Measurements from ENCODE around the gene UBL7. TPM values are rescaled to one million over a fixed set of nuclear protein-coding genes. Genes with fewer than 3 reads are reported as not detected.
A peak's percentile ranks its signal among the peaks of the same experiment; 100 is the strongest.

UBL7 gene
- total and polyA plus RNA-seq, 3 experiments from 2014 or later, result 64.9 to 101 (median 67.7) TPM

DNA sequence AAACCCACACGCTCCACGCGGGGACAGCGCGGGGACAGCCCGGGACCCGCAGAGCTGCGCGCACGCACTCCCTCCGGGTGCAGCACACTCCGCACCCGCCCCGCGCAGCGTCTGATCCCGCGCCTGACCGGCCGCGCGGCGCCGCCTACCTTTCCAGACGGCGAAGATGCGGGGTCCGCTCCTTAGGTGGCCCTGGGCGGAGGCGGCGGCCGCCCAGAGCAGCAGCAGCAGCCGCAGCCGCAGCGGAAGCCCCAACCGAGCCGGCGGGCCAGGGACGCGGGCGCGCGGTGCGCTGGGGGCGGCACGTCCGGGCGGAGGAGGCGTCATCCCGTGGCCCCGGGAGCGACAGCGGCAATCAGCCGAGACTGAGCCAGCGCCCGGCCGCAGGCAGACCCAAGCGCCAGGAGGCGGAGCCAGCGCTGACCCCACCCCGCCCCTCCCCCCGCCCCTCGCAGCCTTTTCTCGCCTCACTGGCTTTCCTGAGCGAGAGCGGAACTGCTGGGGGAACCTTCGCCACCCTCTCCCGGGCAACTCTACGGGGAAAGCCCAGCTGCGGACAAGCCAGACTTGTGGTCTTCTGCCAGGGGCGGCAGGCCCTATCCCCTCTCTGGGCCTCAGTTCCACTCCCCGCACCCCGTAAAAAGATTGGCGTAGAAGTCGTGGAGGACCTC is 27.2 kb downstream of the UBL7 start, which contains the start of gene SEMA7A:
SEMA7A (minus strand) TSS at position 367 of the 671 bp plus-strand sequence; CDS start at position 327, 40 bp downstream.
- DNase-seq, result peak; percentile 60 to 86 (median 74)
- Mint-ChIP-seq H3K36me3 (no peaks in the 10 kb centered on the region), H3K27ac (peak within 1 kb of the TSS; percentile 84 to 98 (median 91)), H3K9me3 (no peaks in the 10 kb centered on the region), H3K4me1 (peaks cover 48 to 63% (median 51%) of the 10 kb centered on the region in 3 donors), H3K4me3 (peak within 1 kb of the TSS; percentile 84 to 93 (median 87)), H3K27me3 (peaks cover 0 to 1% of the 10 kb centered on the region in 2 donors)
- ChIA-PET POLR2A (interaction anchor here (0.6 to 2.4 kb wide), 5 partner anchors 27 to 51 kb away, joined by 3 to 5 read pairs (median 3); no protein-coding TSS in a partner anchor), CTCF (interaction anchor here (0.8 to 8.1 kb wide), 4 partner anchors 34 to 59 kb away, joined by 3 to 72 read pairs (median 4); no protein-coding TSS in a partner anchor)
- H3K27me3 ChIP-seq (ENCODE audit: insufficient read depth, low read length, poor library complexity, severe bottlenecking), result no peaks in the 10 kb centered on the region
- peak within 1 kb of the TSS; percentile 58 for H3K4me3 ChIP-seq (ENCODE audit: low read length)
- no peaks in the 10 kb centered on the region for H3K9me3 ChIP-seq (ENCODE audit: low read length)
- no peaks in the 10 kb centered on the region for H3K36me3 ChIP-seq (ENCODE audit: insufficient read depth, low read length)
- H3K27ac ChIP-seq (ENCODE audit: low read depth, low read length), result peak within 1 kb of the TSS; percentile 77
- H3K4me1 ChIP-seq (ENCODE audit: insufficient read depth, low read length), result peaks cover 19% of the 10 kb centered on the region

DNA sequence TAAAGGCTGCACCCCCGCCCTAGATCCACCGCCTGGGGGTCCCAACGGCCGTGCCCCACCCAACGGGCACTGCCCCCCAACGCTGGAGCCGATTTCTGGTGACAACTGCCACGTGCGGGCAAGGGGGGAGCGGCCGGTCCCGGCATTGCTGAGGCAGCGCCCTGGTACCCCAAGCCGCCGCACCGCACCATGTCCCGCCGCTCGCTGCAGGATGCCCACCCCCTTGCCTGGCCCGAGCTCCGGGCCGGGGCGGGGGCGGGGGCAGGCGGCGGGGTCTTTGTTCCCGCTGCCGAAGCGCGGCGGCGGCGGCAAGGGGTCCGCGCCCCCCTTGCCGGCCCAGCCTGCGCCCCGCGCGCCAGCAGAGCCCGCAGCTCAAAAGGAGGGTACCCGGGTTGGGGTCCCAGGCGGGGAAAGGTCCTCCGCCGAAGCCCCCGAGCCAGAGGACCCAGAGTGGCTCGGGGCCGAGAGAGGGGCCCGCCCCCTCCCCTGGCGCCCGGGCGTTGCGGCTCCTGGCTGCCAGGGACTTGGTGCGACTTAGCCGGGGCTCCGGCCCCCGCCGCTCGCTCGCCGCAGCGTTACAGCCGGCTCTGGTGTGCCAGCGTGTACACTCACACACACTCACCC is 27.9 kb downstream of the UBL7 start:
- Mint-ChIP-seq H3K27ac (peak overlapping the region in 5 of 8 donors; percentile 75 to 91 (median 79)), H3K4me1 (peaks cover 48 to 65% (median 51%) of the 10 kb centered on the region in 3 donors)
- DNase-seq, result peak in 1 of 5 donors; percentile 53

DNA sequence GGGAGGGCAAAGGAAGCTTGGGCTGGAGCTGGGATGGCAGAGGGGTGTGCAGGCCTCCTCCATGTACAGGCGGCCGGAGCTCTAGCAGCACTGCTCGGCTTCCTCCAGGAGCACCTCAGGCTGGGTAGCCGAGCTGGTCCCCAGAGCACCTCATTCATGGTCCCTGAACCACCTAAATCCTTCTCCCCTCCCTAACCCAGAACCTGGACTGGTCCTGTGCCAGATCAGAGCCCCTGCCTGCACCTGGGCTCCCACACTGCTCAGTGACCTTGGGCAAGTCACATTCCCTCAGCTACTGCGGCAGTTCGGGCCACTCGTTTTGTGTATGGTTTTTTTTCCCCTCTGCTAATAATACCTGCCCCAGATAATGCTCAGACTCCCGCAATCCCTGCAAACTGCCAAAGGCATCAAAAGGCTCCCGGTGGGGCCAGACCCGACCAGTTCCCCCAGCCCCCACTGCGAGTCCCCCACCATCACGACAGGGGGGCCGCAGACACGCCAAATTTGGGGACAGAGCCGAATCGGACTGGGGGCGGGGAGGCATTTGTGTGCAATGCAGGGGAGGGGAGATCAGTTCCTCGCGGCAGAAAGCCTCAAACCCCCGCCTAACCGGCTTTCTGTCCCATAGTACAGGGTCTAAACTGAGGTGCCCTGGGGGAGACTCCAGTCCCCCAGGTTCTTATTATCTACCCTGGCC is 28.5 kb downstream of the UBL7 start:
- H3K4me3 ChIP-seq (ENCODE audit: low read length), result peak overlapping the region; percentile 53
- no peaks in the 10 kb centered on the region for H3K27me3 ChIP-seq (ENCODE audit: insufficient read depth, low read length, poor library complexity, severe bottlenecking)
- H3K4me1 ChIP-seq (ENCODE audit: insufficient read depth, low read length), result peaks cover 19% of the 10 kb centered on the region
- Mint-ChIP-seq H3K4me3 (peak overlapping the region; percentile 74 to 93 (median 87)), H3K9me3 (no peaks in the 10 kb centered on the region), H3K27ac (peak overlapping the region; percentile 26 to 93 (median 78)), H3K36me3 (no peaks in the 10 kb centered on the region), H3K4me1 (peaks cover 48 to 71% (median 56%) of the 10 kb centered on the region in 3 donors), H3K27me3 (peaks cover 0 to 1% of the 10 kb centered on the region in 2 donors)
- DNase-seq, result no peak
- H3K27ac ChIP-seq (ENCODE audit: low read depth, low read length), result peak overlapping the region; percentile 77
- H3K36me3 ChIP-seq (ENCODE audit: insufficient read depth, low read length), result no peaks in the 10 kb centered on the region
- no peaks in the 10 kb centered on the region for H3K9me3 ChIP-seq (ENCODE audit: low read length)
- ChIA-PET CTCF (interaction anchor here (0.6 to 8.1 kb wide), 5 partner anchors 14 to 58 kb away, joined by 3 to 72 read pairs (median 4); no protein-coding TSS in a partner anchor), POLR2A (interaction anchor here (0.9 to 2.5 kb wide), 3 partner anchors 11 to 32 kb away, joined by 3 to 18 read pairs (median 9); no protein-coding TSS in a partner anchor)

More for the DNA sequence above, 27.9 kb downstream of the UBL7 start:
- Histone ChIP-seq H3K4me3 (ENCODE audit: low read length) (peak overlapping the region; percentile 58), H3K27me3 (ENCODE audit: insufficient read depth, low read length, poor library complexity, severe bottlenecking) (no peaks in the 10 kb centered on the region), H3K9me3 (ENCODE audit: low read length) (no peaks in the 10 kb centered on the region), H3K4me1 (ENCODE audit: insufficient read depth, low read length) (peaks cover 19% of the 10 kb centered on the region), H3K36me3 (ENCODE audit: insufficient read depth, low read length) (no peaks in the 10 kb centered on the region), H3K27ac (ENCODE audit: low read depth, low read length) (peak overlapping the region; percentile 77)
- Mint-ChIP-seq H3K27me3 (peaks cover 0 to 1% of the 10 kb centered on the region in 2 donors), H3K4me3 (peak overlapping the region; percentile 84 to 93 (median 87)), H3K9me3 (no peaks in the 10 kb centered on the region), H3K36me3 (no peaks in the 10 kb centered on the region)
- ChIA-PET POLR2A (interaction anchor here (0.6 to 2.5 kb wide), 3 partner anchors 28 to 32 kb away, joined by 3 to 18 read pairs (median 9); no protein-coding TSS in a partner anchor), CTCF (interaction anchor here (1.5 to 8.1 kb wide), 2 partner anchors 49 to 59 kb away, joined by 4 to 72 read pairs; no protein-coding TSS in a partner anchor)

DNA sequence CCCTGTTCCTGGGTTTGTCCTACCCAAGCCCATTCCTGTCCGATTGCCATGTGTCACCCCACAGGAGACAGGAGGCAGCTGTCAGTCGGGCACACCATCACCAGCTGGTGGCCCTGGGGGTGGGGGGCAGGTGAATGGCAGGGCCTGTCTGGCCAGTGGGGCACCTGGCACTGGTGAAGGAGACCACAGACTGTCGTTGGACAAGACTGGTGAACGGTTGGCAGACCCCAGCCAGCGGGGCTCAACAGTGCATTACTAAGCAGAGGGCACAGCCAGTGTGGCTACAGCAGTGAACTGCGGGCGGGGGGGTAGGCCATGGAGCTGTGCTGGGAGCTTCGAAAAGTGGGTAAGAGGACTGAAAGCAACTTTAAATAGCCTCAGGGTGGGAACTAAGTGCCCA is 29.3 kb downstream of the UBL7 start:
- no peak for DNase-seq
- peak overlapping the region; percentile 74 to 93 (median 87) for H3K4me3 Mint-ChIP-seq
- H3K9me3 Mint-ChIP-seq, result no peaks in the 10 kb centered on the region
- Histone ChIP-seq H3K4me1 (ENCODE audit: insufficient read depth, low read length) (peaks cover 19% of the 10 kb centered on the region), H3K36me3 (ENCODE audit: insufficient read depth, low read length) (no peaks in the 10 kb centered on the region), H3K9me3 (ENCODE audit: low read length) (no peaks in the 10 kb centered on the region), H3K4me3 (ENCODE audit: low read length) (peak overlapping the region; percentile 4), H3K27me3 (ENCODE audit: insufficient read depth, low read length, poor library complexity, severe bottlenecking) (no peaks in the 10 kb centered on the region), H3K27ac (ENCODE audit: low read depth, low read length) (peak overlapping the region; percentile 77)
- ChIA-PET CTCF (interaction anchor here (0.6 to 8.1 kb wide), 7 partner anchors 9 to 59 kb away, joined by 3 to 72 read pairs (median 5); no protein-coding TSS in a partner anchor), POLR2A (interaction anchor here (0.9 to 2.5 kb wide), 3 partner anchors 10 to 31 kb away, joined by 3 to 18 read pairs (median 9); no protein-coding TSS in a partner anchor)
- peaks cover 52 to 76% (median 56%) of the 10 kb centered on the region in 3 donors for H3K4me1 Mint-ChIP-seq
- peaks cover 0 to 2% (median 0%) of the 10 kb centered on the region in 3 donors for H3K36me3 Mint-ChIP-seq
- H3K27ac Mint-ChIP-seq, result peak overlapping the region in 6 of 8 donors; percentile 55 to 91 (median 78)
- peaks cover 0 to 1% of the 10 kb centered on the region in 2 donors for H3K27me3 Mint-ChIP-seq

DNA sequence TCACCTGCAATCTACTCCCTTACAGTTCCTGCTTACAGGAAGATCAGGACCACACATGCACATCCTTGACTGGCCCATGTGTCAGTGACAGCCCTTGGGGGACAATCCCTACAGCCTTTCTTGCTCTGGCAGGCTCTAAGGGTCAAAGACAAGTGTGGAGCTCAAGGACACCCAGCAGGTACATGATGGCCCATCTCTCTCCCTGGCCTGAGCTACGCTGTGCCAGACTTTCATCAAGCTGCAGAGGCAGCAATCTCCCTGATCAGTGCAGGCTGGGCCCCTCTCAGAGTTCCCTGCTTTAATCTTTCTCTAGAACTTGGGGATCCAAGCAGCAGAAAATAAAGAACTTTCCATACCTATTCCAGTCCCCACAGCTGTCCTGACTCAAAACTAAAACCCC is 29.8 kb downstream of the UBL7 start:
- ChIA-PET CTCF (interaction anchor here (0.9 to 8.1 kb wide), 7 partner anchors 10 to 340 kb away, joined by 3 to 72 read pairs (median 5); no protein-coding TSS in a partner anchor), POLR2A (interaction anchor here (1.8 to 2.5 kb wide), 2 partner anchors 28 to 30 kb away, joined by 9 to 18 read pairs; no protein-coding TSS in a partner anchor)
- Mint-ChIP-seq H3K4me3 (peak overlapping the region; percentile 69 to 93 (median 87)), H3K27me3 (peaks cover 0 to 1% of the 10 kb centered on the region in 2 donors), H3K4me1 (peaks cover 58 to 82% (median 61%) of the 10 kb centered on the region in 3 donors), H3K36me3 (peaks cover 0 to 4% (median 2%) of the 10 kb centered on the region in 3 donors), H3K9me3 (no peaks in the 10 kb centered on the region), H3K27ac (peak overlapping the region; percentile 4 to 91 (median 74))
- H3K27me3 ChIP-seq (ENCODE audit: insufficient read depth, low read length, poor library complexity, severe bottlenecking), result no peaks in the 10 kb centered on the region
- peaks cover 19% of the 10 kb centered on the region for H3K4me1 ChIP-seq (ENCODE audit: insufficient read depth, low read length)
- H3K27ac ChIP-seq (ENCODE audit: low read depth, low read length), result peak overlapping the region; percentile 77
- DNase-seq, result no peak
- no peaks in the 10 kb centered on the region for H3K9me3 ChIP-seq (ENCODE audit: low read length)
- no peaks in the 10 kb centered on the region for H3K36me3 ChIP-seq (ENCODE audit: insufficient read depth, low read length)
- no peak overlapping the region for H3K4me3 ChIP-seq (ENCODE audit: low read length)

DNA sequence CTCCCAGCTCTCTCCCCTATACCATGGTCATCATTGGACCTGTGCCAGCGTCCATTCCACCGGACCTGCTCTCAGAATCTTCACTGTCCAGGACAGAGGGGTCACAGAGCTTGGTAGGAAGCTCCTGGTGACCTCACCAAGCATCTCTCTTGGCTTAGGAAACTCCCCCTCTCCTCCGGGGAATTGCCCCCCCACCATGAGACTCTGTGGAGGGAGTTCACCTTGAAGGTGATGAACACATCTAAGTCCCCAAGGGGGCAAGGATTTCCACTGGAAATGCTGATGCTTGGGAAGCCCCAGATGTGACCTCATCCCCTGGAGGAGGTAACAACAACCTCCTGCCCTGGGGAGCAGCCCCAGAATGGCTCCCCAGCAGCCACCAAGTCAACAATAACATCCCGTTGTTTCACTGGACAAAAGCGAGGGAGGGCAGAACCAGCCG is 30.4 kb downstream of the UBL7 start:
- Mint-ChIP-seq H3K36me3 (peaks cover 0 to 4% (median 2%) of the 10 kb centered on the region in 3 donors), H3K27me3 (peaks cover 0 to 1% of the 10 kb centered on the region in 2 donors), H3K27ac (peak overlapping the region; percentile 50 to 91 (median 84)), H3K4me1 (peaks cover 62 to 83% (median 63%) of the 10 kb centered on the region in 3 donors), H3K4me3 (peak overlapping the region in 4 of 7 donors; percentile 74 to 88 (median 87)), H3K9me3 (no peaks in the 10 kb centered on the region)
- CTCF ChIA-PET, result interaction anchor here (1.0 to 8.1 kb wide), 5 partner anchors 10 to 341 kb away, joined by 3 to 72 read pairs (median 7); no protein-coding TSS in a partner anchor
- Histone ChIP-seq H3K9me3 (ENCODE audit: low read length) (no peaks in the 10 kb centered on the region), H3K4me1 (ENCODE audit: insufficient read depth, low read length) (peaks cover 19% of the 10 kb centered on the region), H3K27me3 (ENCODE audit: insufficient read depth, low read length, poor library complexity, severe bottlenecking) (no peaks in the 10 kb centered on the region), H3K27ac (ENCODE audit: low read depth, low read length) (peak overlapping the region; percentile 27), H3K4me3 (ENCODE audit: low read length) (no peak overlapping the region), H3K36me3 (ENCODE audit: insufficient read depth, low read length) (no peaks in the 10 kb centered on the region)
- POLR2A ChIA-PET, result interaction anchor here (2.5 kb wide), 1 partner anchor 27 kb away, joined by 18 read pairs; no protein-coding TSS in a partner anchor
- no peak for DNase-seq
